Amniotic epithelial cell (primary cell): ENCODE results near the gene CCN2.

Source experiments
- DNase-seq: peaks from one replicate; pipeline ENCODE4 v3.0.0-alpha.2; 2010; ENCODE audit warnings: low read depth

CCN2 gene

GRCh38 chr6:131966443-131966842, 15.3 kb upstream of the CCN2 start:
- peak; percentile 96 for DNase-seq

GRCh38 chr6:131963063-131963462, 11.9 kb upstream of the CCN2 start:
- no peak for DNase-seq

- no peak for DNase-seq
Observed at GRCh38 chr6:131960371-131961133, 9.4 kb upstream of the CCN2 start.

- DNase-seq, result no peak
Observed at GRCh38 chr6:131958542-131959470, 7.6 kb upstream of the CCN2 start.

- DNase-seq, result no peak
Observed at GRCh38 chr6:131958095-131958494, 6.9 kb upstream of the CCN2 start.

- no peak for DNase-seq
Observed at GRCh38 chr6:131955876-131956275, 4.7 kb upstream of the CCN2 start.

- peak; percentile 61 for DNase-seq
Observed at GRCh38 chr6:131955192-131955591, 4.0 kb upstream of the CCN2 start.

GRCh38 chr6:131954775-131955107, 3.6 kb upstream of the CCN2 start:
- DNase-seq, result peak; percentile 96

- DNase-seq, result peak; percentile 74
Observed at GRCh38 chr6:131954059-131954774, 3.0 kb upstream of the CCN2 start.

GRCh38 chr6:131952886-131953509, 1.8 kb upstream of the CCN2 start:
- no peak for DNase-seq

- no peak for DNase-seq
Observed at GRCh38 chr6:131951576-131952230, 531 bp upstream of the CCN2 start.

- peak; percentile 97 for DNase-seq
Observed at GRCh38 chr6:131949909-131950766, 1.0 kb downstream of the CCN2 start.

- peak; percentile 98 for DNase-seq
Observed at GRCh38 chr6:131949620-131949908, 1.6 kb downstream of the CCN2 start.

GRCh38 chr6:131948692-131949619, 2.2 kb downstream of the CCN2 start:
- DNase-seq, result peak; percentile 75

- DNase-seq, result no peak
Observed at GRCh38 chr6:131947986-131948661, 3.0 kb downstream of the CCN2 start.

GRCh38 chr6:131946992-131947955, 3.9 kb downstream of the CCN2 start:
- peak; percentile 35 for DNase-seq

GRCh38 chr6:131946404-131946991, 4.7 kb downstream of the CCN2 start:
- DNase-seq, result peak; percentile 27
